ENCODE measurements around the gene POPDC2.

POPDC2 gene

DNA sequence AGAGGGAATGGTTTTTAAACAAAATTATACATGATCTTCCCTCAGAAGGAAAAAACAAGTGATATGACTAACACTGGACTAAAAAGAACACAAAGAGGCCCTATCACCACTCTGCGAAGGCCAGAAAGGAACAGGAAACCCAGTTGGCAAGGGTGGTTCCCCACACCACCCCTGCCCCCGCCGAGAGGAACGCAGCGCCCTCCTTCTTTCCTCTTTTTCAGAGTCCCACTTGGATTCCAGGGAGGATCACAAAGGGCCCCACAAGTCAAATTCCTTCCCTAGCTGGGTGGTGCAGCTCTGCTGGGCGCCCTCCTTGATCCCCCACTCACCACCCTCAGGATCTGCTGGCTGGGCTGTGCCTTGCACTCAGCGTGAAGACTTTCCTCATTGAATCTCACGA, 32.9 kb downstream of the POPDC2 start:
- Histone ChIP-seq H3K79me2 (ENCODE audit: insufficient read depth, low read length) (no peaks in the 10 kb centered on the region), H4K20me1 (ENCODE audit: insufficient read depth, low read length) (no peaks in the 10 kb centered on the region), H3K9me3 (ENCODE audit: low read length) (no peaks in the 10 kb centered on the region), H3K4me1 (ENCODE audit: insufficient read depth, low read length, severe bottlenecking) (no peaks in the 10 kb centered on the region), H2AFZ (ENCODE audit: low read length) (no peak overlapping the region), H3K27ac (ENCODE audit: low read depth, low read length, poor library complexity, severe bottlenecking) (no peak overlapping the region), H3K9me2 (ENCODE audit: low read depth, low read length) (no peaks in the 10 kb centered on the region), H3K4me2 (ENCODE audit: low read length) (no peak overlapping the region), H3K36me3 (ENCODE audit: insufficient read depth, low read length) (no peaks in the 10 kb centered on the region), H3K4me3 (ENCODE audit: low read depth, low read length, poor library complexity, severe bottlenecking) (no peak overlapping the region), H3K27me3 (ENCODE audit: insufficient read depth, low read length) (0 out of 2 replicates have a peak, but pooled peaks cover 7% of the 10 kb centered on the region), H3F3A (ENCODE audit: insufficient read depth, low read length) (no peaks in the 10 kb centered on the region), H3K9ac (ENCODE audit: low read length) (no peak overlapping the region)
- TF ChIP-seq EZH2 (IDR thresholded peaks at IDR 0.05; ENCODE audit: borderline replicate concordance, low read length) = no peak
- TF ChIP-seq, protein P1, sequence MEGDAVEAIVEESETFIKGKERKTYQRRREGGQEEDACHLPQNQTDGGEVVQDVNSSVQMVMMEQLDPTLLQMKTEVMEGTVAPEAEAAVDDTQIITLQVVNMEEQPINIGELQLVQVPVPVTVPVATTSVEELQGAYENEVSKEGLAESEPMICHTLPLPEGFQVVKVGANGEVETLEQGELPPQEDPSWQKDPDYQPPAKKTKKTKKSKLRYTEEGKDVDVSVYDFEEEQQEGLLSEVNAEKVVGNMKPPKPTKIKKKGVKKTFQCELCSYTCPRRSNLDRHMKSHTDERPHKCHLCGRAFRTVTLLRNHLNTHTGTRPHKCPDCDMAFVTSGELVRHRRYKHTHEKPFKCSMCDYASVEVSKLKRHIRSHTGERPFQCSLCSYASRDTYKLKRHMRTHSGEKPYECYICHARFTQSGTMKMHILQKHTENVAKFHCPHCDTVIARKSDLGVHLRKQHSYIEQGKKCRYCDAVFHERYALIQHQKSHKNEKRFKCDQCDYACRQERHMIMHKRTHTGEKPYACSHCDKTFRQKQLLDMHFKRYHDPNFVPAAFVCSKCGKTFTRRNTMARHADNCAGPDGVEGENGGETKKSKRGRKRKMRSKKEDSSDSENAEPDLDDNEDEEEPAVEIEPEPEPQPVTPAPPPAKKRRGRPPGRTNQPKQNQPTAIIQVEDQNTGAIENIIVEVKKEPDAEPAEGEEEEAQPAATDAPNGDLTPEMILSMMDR (IDR thresholded peaks at IDR 0.05; ENCODE audit: low read length) = no peak

DNA sequence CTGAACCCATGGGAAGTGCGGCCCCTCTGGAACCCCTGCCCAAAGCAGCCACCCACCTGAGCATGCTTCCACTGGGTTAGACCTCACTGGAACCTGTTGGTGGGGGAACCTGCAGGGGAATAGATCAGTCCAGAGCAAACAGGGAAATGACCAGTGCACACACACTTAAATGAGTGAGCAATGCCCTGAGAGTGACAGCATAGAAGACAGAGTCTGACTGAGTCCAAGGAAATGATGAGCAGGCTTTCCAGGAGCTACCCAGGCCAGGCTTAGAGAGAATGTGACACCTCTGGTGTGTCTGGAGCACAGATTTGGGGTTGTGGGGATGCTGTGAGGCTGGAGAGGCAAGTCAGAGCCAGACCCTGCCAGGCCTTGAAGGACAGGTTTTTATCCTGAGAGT, 34.2 kb downstream of the POPDC2 start:
- H3K4me3 ChIP-seq (ENCODE audit: low read depth, low read length, poor library complexity, severe bottlenecking) = no peak overlapping the region
- H3K9ac ChIP-seq (ENCODE audit: low read length) = no peak overlapping the region
- H3K27ac ChIP-seq (ENCODE audit: low read depth, low read length, poor library complexity, severe bottlenecking) = no peak overlapping the region
- no peaks in the 10 kb centered on the region for H3K36me3 ChIP-seq (ENCODE audit: insufficient read depth, low read length)
- H3K4me2 ChIP-seq (ENCODE audit: low read length) = no peak overlapping the region
- no peaks in the 10 kb centered on the region for H3K9me2 ChIP-seq (ENCODE audit: low read depth, low read length)
- no peaks in the 10 kb centered on the region for H3K79me2 ChIP-seq (ENCODE audit: insufficient read depth, low read length)
- no peak for TF ChIP-seq EZH2 (IDR thresholded peaks at IDR 0.05; ENCODE audit: borderline replicate concordance, low read length)
- TF ChIP-seq, protein P1 (IDR thresholded peaks at IDR 0.05; ENCODE audit: low read length) = no peak
- no peaks in the 10 kb centered on the region for H3F3A ChIP-seq (ENCODE audit: insufficient read depth, low read length)
- no peaks in the 10 kb centered on the region for H3K9me3 ChIP-seq (ENCODE audit: low read length)
- H2AFZ ChIP-seq (ENCODE audit: low read length) = no peak overlapping the region
- H3K4me1 ChIP-seq (ENCODE audit: insufficient read depth, low read length, severe bottlenecking) = no peaks in the 10 kb centered on the region
- H4K20me1 ChIP-seq (ENCODE audit: insufficient read depth, low read length) = no peaks in the 10 kb centered on the region
- 0 out of 2 replicates have a peak, but pooled peaks cover 7% of the 10 kb centered on the region for H3K27me3 ChIP-seq (ENCODE audit: insufficient read depth, low read length)

DNA sequence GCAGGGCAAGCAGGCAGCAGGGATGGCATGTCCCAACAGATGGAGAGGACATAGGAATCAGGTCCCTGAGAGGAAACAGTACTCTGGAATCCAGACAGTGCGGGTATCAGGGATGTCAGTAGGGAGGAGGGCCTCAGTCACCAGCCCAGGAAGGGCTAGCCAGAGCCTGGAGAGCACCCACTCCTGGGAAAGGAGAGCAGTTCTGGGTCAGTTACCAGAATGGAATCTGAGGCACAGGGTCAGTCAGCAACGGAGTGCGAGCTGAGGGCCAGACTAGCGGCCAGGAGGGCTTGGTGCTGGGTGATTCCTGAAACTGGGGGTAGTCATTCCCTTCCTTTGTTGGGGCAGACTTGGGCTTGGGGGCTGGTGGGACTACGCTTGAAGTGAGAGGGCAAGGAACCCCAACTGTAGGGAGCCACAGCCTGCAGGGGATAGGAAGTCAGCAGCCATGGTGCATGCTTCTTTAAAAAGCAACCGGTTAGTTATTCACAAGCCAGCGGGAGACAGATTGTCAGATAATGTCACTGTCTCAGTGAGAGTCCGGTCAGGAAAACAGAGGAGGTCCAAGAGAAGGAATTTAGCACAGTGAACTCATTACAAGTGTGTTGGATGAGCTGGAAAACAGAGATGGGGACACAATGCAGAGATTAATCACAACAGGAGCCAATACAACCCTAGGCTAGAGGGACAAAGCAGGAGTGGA, 34.8 kb downstream of the POPDC2 start:
- Histone ChIP-seq H3K4me2 (ENCODE audit: low read length) (no peak overlapping the region), H2AFZ (ENCODE audit: low read length) (no peak overlapping the region), H3K9ac (ENCODE audit: low read length) (no peak overlapping the region), H3K36me3 (ENCODE audit: insufficient read depth, low read length) (no peaks in the 10 kb centered on the region), H3K4me3 (ENCODE audit: low read depth, low read length, poor library complexity, severe bottlenecking) (no peak overlapping the region), H3F3A (ENCODE audit: insufficient read depth, low read length) (no peaks in the 10 kb centered on the region), H3K27me3 (ENCODE audit: insufficient read depth, low read length) (0 out of 2 replicates have a peak, but pooled peaks cover 7% of the 10 kb centered on the region), H3K79me2 (ENCODE audit: insufficient read depth, low read length) (no peaks in the 10 kb centered on the region), H3K27ac (ENCODE audit: low read depth, low read length, poor library complexity, severe bottlenecking) (no peak overlapping the region), H3K4me1 (ENCODE audit: insufficient read depth, low read length, severe bottlenecking) (no peaks in the 10 kb centered on the region), H3K9me2 (ENCODE audit: low read depth, low read length) (no peaks in the 10 kb centered on the region), H4K20me1 (ENCODE audit: insufficient read depth, low read length) (no peaks in the 10 kb centered on the region), H3K9me3 (ENCODE audit: low read length) (no peaks in the 10 kb centered on the region)
- TF ChIP-seq, protein P1 (IDR thresholded peaks at IDR 0.05; ENCODE audit: low read length) = no peak

Measured in OCI-LY1 (cell line).